HepG2 (cell line): ENCODE measurements around the gene HERC5. TPM values are rescaled to one million over a fixed set of nuclear protein-coding genes. Genes with fewer than 3 reads are reported as not detected.

ENCODE experiments used
- AHR ChIP-seq: IDR thresholded peaks from 2 replicates; pipeline ENCODE4 v1.6.1; 2018; ENCODE audit warnings: missing genetic modification reagents, missing compliant biosample characterization
- EED ChIP-seq: sonication (generic); formaldehyde crosslinking; IDR thresholded peaks from 2 replicates; pipeline ENCODE4 v1.5.0; 2020; ENCODE audit warnings: mild to moderate bottlenecking, missing genetic modification reagents
- GATA4 ChIP-seq: sonication (generic); IDR thresholded peaks from 2 replicates; pipeline ENCODE4 v1.6.1; 2016; ENCODE audit warnings: antibody characterized with exemption, low read depth, borderline replicate concordance
- NONO ChIP-seq, 2 experiments: fragments of 450-650 bp in 1 of 2; sonication (generic) in 1 of 2; formaldehyde crosslinking in 1 of 2; IDR thresholded peaks in 1 of 2; conservative IDR thresholded peaks in 1 of 2; 2 replicates each; pipeline versions ENCODE4 v1.6.1 to v1.8.0; 2017 to 2022; ENCODE audit warnings: mild to moderate bottlenecking in 1 of 2, missing genetic modification reagents in 1 of 2, moderate library complexity in 1 of 2
- SAP130 ChIP-seq: IDR thresholded peaks from 2 replicates; pipeline ENCODE4 v1.6.1; 2016; ENCODE audit warnings: low read depth
- SETDB1 ChIP-seq: sonication (generic); formaldehyde crosslinking; IDR thresholded peaks from 2 replicates; pipeline ENCODE4 v1.5.1; 2020; ENCODE audit warnings: missing genetic modification reagents, mild to moderate bottlenecking, borderline replicate concordance
- TAF15 ChIP-seq: fragments of 200-400 bp; formaldehyde crosslinking; IDR thresholded peaks from one replicate; pipeline ENCODE4 v1.6.1; 2018; ENCODE audit warnings: mild to moderate bottlenecking, low read depth, low read length; ENCODE audit not compliant: poor library complexity, severe bottlenecking
- TEAD2 ChIP-seq: sonication (generic); formaldehyde crosslinking; IDR thresholded peaks from 2 replicates; pipeline ENCODE4 v1.9.0; 2021; ENCODE audit warnings: missing genetic modification reagents
- TERF1 ChIP-seq: sonication (generic); formaldehyde crosslinking; IDR thresholded peaks from 2 replicates; pipeline ENCODE4 v1.8.0; 2022; ENCODE audit warnings: mild to moderate bottlenecking, missing genetic modification reagents, moderate library complexity
- XRCC5 ChIP-seq: fragments of 200-400 bp; formaldehyde crosslinking; optimal IDR thresholded peaks from 2 replicates; pipeline ENCODE3; 2017; ENCODE audit warnings: mild to moderate bottlenecking, low read length
- ZBED4 ChIP-seq: sonication (generic); formaldehyde crosslinking; IDR thresholded peaks from 2 replicates; pipeline ENCODE4 v1.4.0; 2020; ENCODE audit warnings: missing genetic modification reagents, borderline replicate concordance
- ZBTB1 ChIP-seq: sonication (generic); formaldehyde crosslinking; IDR thresholded peaks from 2 replicates; pipeline ENCODE4 v1.4.0; 2020; ENCODE audit warnings: missing genetic modification reagents, borderline replicate concordance
- ZNF24 ChIP-seq: fragments of 450-650 bp; IDR thresholded peaks from 2 replicates; pipeline ENCODE4 v1.6.1; 2017; ENCODE audit warnings: antibody characterized with exemption, mild to moderate bottlenecking
- ZNF281 ChIP-seq: sonication (generic); formaldehyde crosslinking; IDR thresholded peaks from 2 replicates; pipeline ENCODE4 v1.4.0; 2020; ENCODE audit warnings: missing genetic modification reagents, borderline replicate concordance
- ZNF460 ChIP-seq: sonication (generic); formaldehyde crosslinking; IDR thresholded peaks from 2 replicates; pipeline ENCODE4 v1.5.1; 2020; ENCODE audit warnings: missing genetic modification reagents, mild to moderate bottlenecking, borderline replicate concordance
- ZNF563 ChIP-seq: sonication (generic); formaldehyde crosslinking; IDR thresholded peaks from 2 replicates; pipeline ENCODE4 v1.8.0; 2022; ENCODE audit warnings: mild to moderate bottlenecking, moderate library complexity, missing genetic modification reagents
- ZNF781 ChIP-seq: sonication (generic); formaldehyde crosslinking; IDR thresholded peaks from 2 replicates; pipeline ENCODE4 v1.5.1; 2020; ENCODE audit warnings: borderline replicate concordance, mild to moderate bottlenecking, missing genetic modification reagents; ENCODE audit errors: not compliant biosample characterization
- ZUFSP ChIP-seq: sonication (generic); formaldehyde crosslinking; IDR thresholded peaks from 2 replicates; pipeline ENCODE4 v1.9.0; 2021; ENCODE audit warnings: missing genetic modification reagents, mild to moderate bottlenecking, borderline replicate concordance
- polyA plus RNA-seq, 8 experiments: library from polyadenylated mRNA; depleted of rRNA in 3 of 8; stranded (reverse) in 7 of 8; unstranded in 1 of 8; fragments of >200 nt; fragmentation: Illumina TruSeq in 4 of 8; extraction: Trizol in 4 of 8; gene quantifications; 2 replicates each; pipeline versions ENCODE4 v1.2.1 to v1.2.3, GENCODE V29; 2011 to 2016; ENCODE audit warnings: low read depth in 4 of 8, missing spikeins in 1 of 8, mixed read lengths in 1 of 8; ENCODE audit not compliant: insufficient read depth in 1 of 8
- total RNA-seq, 5 experiments: library from RNA; depleted of rRNA; stranded (reverse); fragments of >200 nt; fragmentation: Illumina TruSeq; extraction: Trizol; gene quantifications; 2 replicates each; pipeline ENCODE4 v1.2.3, GENCODE V29; 2016; ENCODE audit warnings: low read depth in 1 of 5

HERC5 gene
- total and polyA plus RNA-seq, 2 of the 13 experiments (the other 11 are each of a cell fraction or from before 2014, with no cell fraction given) = 0.13 to 0.33 TPM

- TF ChIP-seq ZNF281 (peak; percentile 59; the same call in 1 of the 2 replicates), NONO (IDR thresholded peaks at IDR 0.05) (no peak), NONO (CRISPR knock-in tag; conservative IDR thresholded peaks at IDR 0.05) (peak; percentile 99), GATA4 (peak; percentile 70; the same call in 1 of the 2 replicates), ZNF24 (no peak), ZUFSP (CRISPR knock-in tag) (no peak), ZBTB1 (CRISPR knock-in tag) (no peak), TEAD2 (no peak; the same call in 1 of the 2 replicates), TAF15 (no peak), EED (CRISPR knock-in tag) (peak; percentile 97), SETDB1 (no peak), TERF1 (CRISPR knock-in tag) (0 out of 2 replicates have a peak, but pooled peaks have one; percentile 51), SAP130 (CRISPR knock-in tag) (peak; percentile 92), ZNF563 (peak; percentile 79), ZNF781 (no peak), AHR (CRISPR knock-in tag) (peak; percentile 83; the same call in 1 of the 2 replicates), ZBED4 (CRISPR knock-in tag) (0 out of 2 replicates have a peak, but pooled peaks have one; percentile 16), ZNF460 (CRISPR knock-in tag) (peak; percentile 62; the same call in 1 of the 2 replicates), XRCC5 (peak; percentile 90)
These were observed 66.6 kb downstream of the HERC5 start, which contains the start of gene PYURF (continued) for GRCh38 chr4:88523325-88524129.
